HCT116 (cell line): ENCODE data around the gene GMDS. TPM values are rescaled to one million over a fixed set of nuclear protein-coding genes. Genes with fewer than 3 reads are reported as not detected.

ENCODE experiments used
- ATAC-seq: fragments of 200-7000 bp; cut with Tn5 transposase; 2 replicates; pipeline ENCODE4 v1.9.1; 2020; ENCODE audit warnings: mild to moderate bottlenecking, moderate library complexity
- BruUV-seq: library from RNA; stranded (reverse); fragments of 400-500 nt; replicated peaks from 2 replicates; lab custom pipeline; 2021; lab: Mats Ljungman, UMichigan
- CTCF ChIA-PET: fragments of 300-600 bp; sonication (Branson Sonifier 250); formaldehyde crosslinking; loops from one replicate; lab custom pipeline; 2021; ENCODE audit warnings: antibody characterized with exemption; lab: Charles Lee
- POLR2A ChIA-PET: fragments of 300-600, 350-600 bp; sonication (Branson Sonifier 250); formaldehyde crosslinking; loops from one replicate; lab custom pipeline; 2021; ENCODE audit warnings: antibody characterized with exemption; lab: Charles Lee
- RAD21 ChIA-PET, 2 experiments: fragments of 300-600 bp; sonication (Branson Sonifier 250); formaldehyde crosslinking; loops; one replicate each; lab custom pipeline; 2023; ENCODE audit warnings: low total read pairs in 2 of 2; ENCODE audit not compliant: uncharacterized antibody in 2 of 2, unreplicated experiment in 2 of 2, low non-redundant PET in 1 of 2; lab: Charles Lee
- DNase-seq: peaks from one replicate; pipeline ENCODE4 v3.0.0-alpha.2; 2010; ENCODE audit warnings: low read depth, low spot score
- H2AFZ ChIP-seq: fragments of 200-600 bp; shearing (Covaris generic), sonication (generic); 2 replicates; pipeline ENCODE4 v1.6.1; 2017; ENCODE audit warnings: low read depth, mixed run types, mixed read lengths, antibody characterized with exemption, low read length; ENCODE audit not compliant: poor library complexity, severe bottlenecking
- H3K27ac ChIP-seq: 2 replicates; pipeline ENCODE4 v1.5.1; 2012; ENCODE audit warnings: low read depth, low read length
- H3K27me3 ChIP-seq: fragments of 200-600 bp; sonication (generic); 2 replicates; pipeline ENCODE4 v1.6.1; 2016; ENCODE audit warnings: mixed run types, low read length, mixed read lengths; ENCODE audit not compliant: insufficient read depth
- H3K36me3 ChIP-seq, 2 experiments: fragments of 200-500 bp in 1 of 2; fragments of 200-600 bp in 1 of 2; sonication (Bioruptor generic) in 1 of 2; sonication (generic) in 1 of 2; 2 replicates each; pipeline versions ENCODE4 v1.5.1 to v1.6.1; 2014 to 2016; ENCODE audit warnings: low read length in 2 of 2, inconsistent platforms in 1 of 2, mixed read lengths in 1 of 2, mixed run types in 1 of 2; ENCODE audit not compliant: insufficient read depth in 2 of 2, control insufficient read depth in 1 of 2
- H3K4me1 ChIP-seq, 2 experiments: fragments of 200-600 bp in 1 of 2; sonication (generic) in 1 of 2; 2 replicates each; pipeline versions ENCODE4 v1.5.1 to v1.6.1; 2012 to 2017; ENCODE audit warnings: low read length in 2 of 2, inconsistent platforms in 1 of 2, mild to moderate bottlenecking in 1 of 2, mixed read lengths in 1 of 2, mixed run types in 1 of 2, moderate library complexity in 1 of 2; ENCODE audit not compliant: insufficient read depth in 2 of 2, control insufficient read depth in 1 of 2
- H3K4me2 ChIP-seq: fragments of 200-600 bp; sonication (generic); 2 replicates; pipeline ENCODE4 v1.6.1; 2017; ENCODE audit warnings: mixed run types, low read length, mixed read lengths
- H3K4me3 ChIP-seq, 2 experiments: fragments of 200-600 bp in 1 of 2; sonication (generic) in 1 of 2; replicated peaks in 1 of 2; 2 replicates each; pipeline ENCODE4 v1.5.1; 2011 to 2016; ENCODE audit warnings: low read length in 2 of 2, control low read depth in 1 of 2, low read depth in 1 of 2, mild to moderate bottlenecking in 1 of 2, mixed read lengths in 1 of 2, mixed run types in 1 of 2
- H3K79me2 ChIP-seq: fragments of 200-600 bp; sonication (generic); 2 replicates; pipeline ENCODE4 v1.6.1; 2017; ENCODE audit warnings: mild to moderate bottlenecking, mixed run types, low read length, moderate library complexity, mixed read lengths; ENCODE audit not compliant: insufficient read depth
- H3K9ac ChIP-seq: fragments of 200-600 bp; sonication (generic); 2 replicates; pipeline ENCODE4 v1.6.1; 2016; ENCODE audit warnings: low read length, mixed read lengths
- H3K9me2 ChIP-seq: fragments of 200-600 bp; sonication (generic), shearing (Covaris generic); 2 replicates; pipeline ENCODE4 v1.6.1; 2017; ENCODE audit warnings: mixed run types, mild to moderate bottlenecking, moderate library complexity; ENCODE audit not compliant: insufficient read depth
- H3K9me3 ChIP-seq, 2 experiments: fragments of 200-500 bp in 1 of 2; fragments of 200-600 bp in 1 of 2; sonication (Bioruptor generic) in 1 of 2; sonication (generic) in 1 of 2; 2 replicates each; pipeline ENCODE4 v1.6.1; 2014 to 2017; ENCODE audit warnings: low read length in 2 of 2, mixed read lengths in 2 of 2, inconsistent platforms in 1 of 2, low read depth in 1 of 2, mild to moderate bottlenecking in 1 of 2, mixed run types in 1 of 2, moderate library complexity in 1 of 2; ENCODE audit not compliant: control insufficient read depth in 1 of 2, insufficient read depth in 1 of 2
- H4K20me1 ChIP-seq: fragments of 200-600 bp; sonication (generic), shearing (Covaris generic); 2 replicates; pipeline ENCODE4 v1.6.1; 2017; ENCODE audit warnings: mixed run types, mild to moderate bottlenecking, moderate library complexity; ENCODE audit not compliant: insufficient read depth
- CBX3 ChIP-seq: IDR thresholded peaks from 2 replicates; pipeline ENCODE4 v1.6.1; 2012; ENCODE audit warnings: low read depth
- CEBPB ChIP-seq: IDR thresholded peaks from 2 replicates; pipeline ENCODE4 v1.6.1; 2012; ENCODE audit warnings: low read depth
- EGR1 ChIP-seq: IDR thresholded peaks from 2 replicates; pipeline ENCODE4 v1.6.1; 2012; ENCODE audit warnings: low read depth
- ELF1 ChIP-seq: IDR thresholded peaks from 2 replicates; pipeline ENCODE4 v1.6.1; 2012; ENCODE audit warnings: low read depth, borderline replicate concordance
- EZH2 ChIP-seq: fragments of 200-600 bp; sonication (generic); IDR thresholded peaks from 2 replicates; pipeline ENCODE4 v1.6.1; 2017; ENCODE audit warnings: antibody characterized with exemption, mixed run types
- POLR2A ChIP-seq: IDR thresholded peaks from 2 replicates; pipeline ENCODE4 v1.7.0; 2011; ENCODE audit warnings: borderline replicate concordance; ENCODE audit not compliant: insufficient read depth, insufficient read length; ENCODE audit errors: extremely low read depth
- SIN3A ChIP-seq: IDR thresholded peaks from 2 replicates; pipeline ENCODE4 v1.6.1; 2012; ENCODE audit warnings: low read depth
- ZBTB33 ChIP-seq: IDR thresholded peaks from 2 replicates; pipeline ENCODE4 v1.6.1; 2011; ENCODE audit warnings: mild to moderate bottlenecking, low read length, moderate library complexity; ENCODE audit not compliant: insufficient replicate concordance; ENCODE audit errors: extremely low read depth
- ZNF274 ChIP-seq: fragments of 200-500 bp; sonication (Bioruptor generic); IDR thresholded peaks from 2 replicates; pipeline ENCODE4 v1.6.1; 2014; ENCODE audit warnings: mild to moderate bottlenecking, low read depth, low read length, inconsistent platforms
- intact Hi-C: fragments of 100-400 bp; cut with micrococcal nuclease; formaldehyde crosslinking; loops from 2 replicates; pipeline ENCODE4 v1.10.0; 2022
- total RNA-seq: library from RNA; stranded (reverse); gene quantifications from one replicate; pipeline ENCODE4 v1.2.1, GENCODE V29; 2021; ENCODE audit not compliant: unreplicated experiment

The GMDS gene
- total RNA-seq, 1 experiment from 2014 or later: 34.4 TPM

GRCh38 chr6:1798965-1799325 is 446.5 kb downstream of the GMDS start:
- TF ChIP-seq ELF1 (no peak), POLR2A (no peak), SIN3A (no peak), CEBPB (no peak), ZNF274 (no peak)
- no peaks in the 10 kb centered on the region for H4K20me1 ChIP-seq
- no peak overlapping the region for H3K4me3 ChIP-seq
- H3K9ac ChIP-seq: no peak overlapping the region
- no peaks in the 10 kb centered on the region for H3K79me2 ChIP-seq
- CTCF ChIA-PET: no interaction called here
- no peaks in the 10 kb centered on the region for H3K9me2 ChIP-seq
- POLR2A ChIA-PET: no interaction called here
- no peak overlapping the region for H3K27ac ChIP-seq
- ATAC-seq: no peak
- intact Hi-C loops: no loop called here
- no peaks in the 10 kb centered on the region for H3K27me3 ChIP-seq
- no peak overlapping the region for H3K4me2 ChIP-seq
- no peak for DNase-seq
- no peaks in the 10 kb centered on the region for H3K36me3 ChIP-seq
- BruUV-seq: no TSS peak
- no peaks in the 10 kb centered on the region for H3K4me1 ChIP-seq
- no peak overlapping the region for H2AFZ ChIP-seq
- H3K9me3 ChIP-seq: no peaks in the 10 kb centered on the region
- RAD21 ChIA-PET: no interaction called here

- Histone ChIP-seq H4K20me1 (no peaks in the 10 kb centered on the region), H3K36me3 (no peaks in the 10 kb centered on the region), H3K9ac (no peak overlapping the region), H3K79me2 (no peaks in the 10 kb centered on the region), H2AFZ (no peak overlapping the region), H3K9me3 (no peaks in the 10 kb centered on the region), H3K9me2 (no peaks in the 10 kb centered on the region), H3K27me3 (no peaks in the 10 kb centered on the region), H3K27ac (no peak overlapping the region), H3K4me1 (no peaks in the 10 kb centered on the region), H3K4me3 (no peak overlapping the region), H3K4me2 (no peak overlapping the region)
- RAD21 ChIA-PET: no interaction called here
- intact Hi-C loops: no loop called here
- DNase-seq (no peak), ATAC-seq (no peak)
- POLR2A ChIA-PET: no interaction called here
- BruUV-seq: no TSS peak
- TF ChIP-seq EZH2: no peak
- TF ChIP-seq POLR2A: no peak
- no peak for TF ChIP-seq EGR1
- no peak for TF ChIP-seq CBX3
- TF ChIP-seq SIN3A: no peak
- TF ChIP-seq ZBTB33: no peak
- CTCF ChIA-PET: no interaction called here
Observed at GRCh38 chr6:1798303-1798964, 447.0 kb downstream of the GMDS start.
